H9 (cell line): Measurements from ENCODE around the gene CES2. TPM values are rescaled to one million over a fixed set of nuclear protein-coding genes. Genes with fewer than 3 reads are reported as not detected.

Source experiments
- DNase-seq: peaks from one replicate; pipeline ENCODE4 v3.0.0-alpha.2; 2017
- H2AFZ ChIP-seq: one replicate; pipeline ENCODE4 v1.6.1; 2013; ENCODE audit warnings: mild to moderate bottlenecking, low read length, control low read depth, moderate library complexity
- H2AK5ac ChIP-seq: 2 replicates; pipeline ENCODE4 v1.6.1; 2013; ENCODE audit warnings: low read length, control low read depth, mixed read lengths; ENCODE audit not compliant: insufficient read length
- H2BK120ac ChIP-seq: one replicate; pipeline ENCODE4 v1.6.1; 2013; ENCODE audit warnings: low read depth, mild to moderate bottlenecking, low read length, control low read depth, inconsistent platforms; ENCODE audit not compliant: poor library complexity, severe bottlenecking
- H2BK12ac ChIP-seq: 2 replicates; pipeline ENCODE4 v1.6.1; 2013; ENCODE audit warnings: low read length, control low read depth, mixed read lengths, low read depth; ENCODE audit not compliant: insufficient read length
- H2BK15ac ChIP-seq: 2 replicates; pipeline ENCODE4 v1.6.1; 2013; ENCODE audit warnings: low read depth, low read length, control low read depth
- H2BK20ac ChIP-seq: one replicate; pipeline ENCODE4 v1.6.1; 2013; ENCODE audit warnings: low read depth, mild to moderate bottlenecking, low read length, control low read depth, inconsistent platforms; ENCODE audit not compliant: poor library complexity, severe bottlenecking
- H2BK5ac ChIP-seq: 2 replicates; pipeline ENCODE4 v1.6.1; 2013; ENCODE audit warnings: low read length, control low read depth, mixed read lengths; ENCODE audit not compliant: insufficient read length
- H3K14ac ChIP-seq: 2 replicates; pipeline ENCODE4 v1.6.1; 2013; ENCODE audit warnings: low read length, control low read depth; ENCODE audit not compliant: insufficient read depth
- H3K18ac ChIP-seq: 2 replicates; pipeline ENCODE4 v1.6.1; 2013; ENCODE audit warnings: low read depth, mild to moderate bottlenecking, mixed read lengths, low read length, control low read depth; ENCODE audit not compliant: insufficient read length
- H3K23ac ChIP-seq: 2 replicates; pipeline ENCODE4 v1.6.1; 2013; ENCODE audit warnings: low read length, control low read depth, mixed read lengths, low read depth; ENCODE audit not compliant: insufficient read length
- H3K23me2 ChIP-seq: 2 replicates; pipeline ENCODE4 v1.6.1; 2013; ENCODE audit warnings: low read depth, mild to moderate bottlenecking, mixed read lengths, low read length, control low read depth; ENCODE audit not compliant: insufficient read length, poor library complexity, severe bottlenecking
- H3K27ac ChIP-seq: 2 replicates; pipeline ENCODE4 v1.5.1; 2013; ENCODE audit warnings: low read length, control low read depth, mixed read lengths, low read depth; ENCODE audit not compliant: insufficient read length
- H3K27me3 ChIP-seq: 2 replicates; pipeline ENCODE4 v1.6.1; 2013; ENCODE audit warnings: low read length, control low read depth, inconsistent platforms; ENCODE audit not compliant: insufficient read depth
- H3K4ac ChIP-seq: 2 replicates; pipeline ENCODE4 v1.6.1; 2013; ENCODE audit warnings: low read depth, mild to moderate bottlenecking, control low read depth, inconsistent platforms, low read length, moderate library complexity
- H3K4me1 ChIP-seq: 2 replicates; pipeline ENCODE4 v1.6.1; 2013; ENCODE audit warnings: low read length, control low read depth, inconsistent platforms; ENCODE audit not compliant: insufficient read depth
- H3K4me2 ChIP-seq: 2 replicates; pipeline ENCODE4 v1.6.1; 2013; ENCODE audit warnings: low read length, control low read depth, mixed read lengths; ENCODE audit not compliant: insufficient read length, insufficient read depth
- H3K56ac ChIP-seq: 2 replicates; pipeline ENCODE4 v1.6.1; 2013; ENCODE audit warnings: low read depth, mild to moderate bottlenecking, mixed read lengths, low read length, control low read depth; ENCODE audit not compliant: insufficient read length
- H3K79me1 ChIP-seq: 2 replicates; pipeline ENCODE4 v1.6.1; 2013; ENCODE audit warnings: low read depth, mild to moderate bottlenecking, moderate library complexity, low read length, control low read depth, inconsistent platforms; ENCODE audit not compliant: insufficient read depth, poor library complexity, severe bottlenecking
- H3K79me2 ChIP-seq: 2 replicates; pipeline ENCODE4 v1.6.1; 2013; ENCODE audit warnings: low read length, control low read depth, inconsistent platforms; ENCODE audit not compliant: insufficient read depth
- H3K9ac ChIP-seq: 2 replicates; pipeline ENCODE4 v1.6.1; 2013; ENCODE audit warnings: low read length, control low read depth, mixed read lengths; ENCODE audit not compliant: insufficient read length; ENCODE audit errors: extremely low read depth
- H3K9me3 ChIP-seq: one replicate; pipeline ENCODE4 v1.6.1; 2013; ENCODE audit warnings: low read depth, low read length, inconsistent platforms; ENCODE audit not compliant: control insufficient read depth
- H3T11ph ChIP-seq: one replicate; pipeline ENCODE4 v1.6.1; 2013; ENCODE audit warnings: mild to moderate bottlenecking, low read length, control low read depth, inconsistent platforms
- H4K20me1 ChIP-seq: one replicate; pipeline ENCODE4 v1.6.1; 2013; ENCODE audit not compliant: control insufficient read depth, insufficient read length, insufficient read depth
- H4K5ac ChIP-seq: 2 replicates; pipeline ENCODE4 v1.6.1; 2013; ENCODE audit warnings: low read depth, mild to moderate bottlenecking, mixed read lengths, low read length, control low read depth; ENCODE audit not compliant: insufficient read length
- H4K8ac ChIP-seq: replicated peaks from 2 replicates; pipeline ENCODE4 v1.6.1; 2013; ENCODE audit warnings: low read length, control low read depth, mixed read lengths, low read depth; ENCODE audit not compliant: insufficient read length
- H4K91ac ChIP-seq: 2 replicates; pipeline ENCODE4 v1.6.1; 2013; ENCODE audit warnings: low read depth, mild to moderate bottlenecking, moderate library complexity, mixed read lengths, low read length, control low read depth; ENCODE audit not compliant: insufficient read length
- H3K27ac Mint-ChIP-seq, 3 experiments: 2 replicates in 2 of 3; 3 replicates in 1 of 3; pipeline ENCODE4 v1.8.0; 2020 to 2021; ENCODE audit warnings: mixed read lengths in 3 of 3, mild to moderate bottlenecking in 1 of 3, moderate library complexity in 1 of 3
- H3K27me3 Mint-ChIP-seq: 2 replicates; pipeline ENCODE4 v1.8.0; 2021; ENCODE audit warnings: low read depth, mild to moderate bottlenecking, moderate library complexity, mixed read lengths
- H3K36me3 Mint-ChIP-seq, 3 experiments: 2 replicates in 2 of 3; 3 replicates in 1 of 3; pipeline ENCODE4 v1.8.0; 2020 to 2021; ENCODE audit warnings: low read depth in 3 of 3, mixed read lengths in 3 of 3; ENCODE audit not compliant: insufficient read depth in 1 of 3
- H3K4me1 Mint-ChIP-seq, 2 experiments: 2 replicates each; pipeline ENCODE4 v1.8.0; 2020; ENCODE audit warnings: mixed read lengths in 2 of 2
- H3K4me3 Mint-ChIP-seq, 2 experiments: 2 replicates in 1 of 2; 3 replicates in 1 of 2; pipeline ENCODE4 v1.8.0; 2020 to 2021; ENCODE audit warnings: mild to moderate bottlenecking in 2 of 2, mixed read lengths in 2 of 2, moderate library complexity in 1 of 2
- H3K9me3 Mint-ChIP-seq, 2 experiments: 2 replicates in 1 of 2; 3 replicates in 1 of 2; pipeline ENCODE4 v1.8.0; 2020; ENCODE audit warnings: mild to moderate bottlenecking in 2 of 2, mixed read lengths in 2 of 2, moderate library complexity in 1 of 2
- CTCF ChIP-seq: fragments of 200-600 bp; sonication (generic); conservative IDR thresholded peaks from 3 replicates; pipeline ENCODE4 v1.8.0; 2021; ENCODE audit warnings: antibody characterized with exemption, mild to moderate bottlenecking
- whole genome bisulfite sequencing: extraction: QIAGEN DNeasy Blood & Tissue Kit; methylation state at CpG from one replicate; pipeline ENCODE4 v1.1.7; 2013; ENCODE audit warnings: missing lambda C conversion rate, low lambda C conversion rate, mixed read lengths; ENCODE audit not compliant: insufficient read length; ENCODE audit errors: extremely low coverage; 5-methylcytosine and 5-hydroxymethylcytosine counted together
- total RNA-seq: library from RNA; stranded (reverse); gene quantifications from 2 replicates; pipeline ENCODE4 v1.2.1, GENCODE V29; 2021

Gene CES2
- total RNA-seq, 1 experiment from 2014 or later = 28.2 TPM

GRCh38 chr16:66988197-66988788 lies 53.0 kb downstream of the CES2 start, which contains the start of gene CES4A:
CES4A (plus strand) TSS chr16:66988589; CDS start chr16:66988773, 184 bp downstream.
- no peak within 1 kb of the TSS for H3K27ac ChIP-seq
- peak within 1 kb of the TSS in 1 of 3 experiments; percentile 13; a peak in 1 of 7 replicates for H3K27ac Mint-ChIP-seq
- H3K23ac ChIP-seq = no peak within 1 kb of the TSS
- H2BK20ac ChIP-seq = no peak within 1 kb of the TSS
- no peaks in the 10 kb centered on the region for H4K20me1 ChIP-seq
- H2BK12ac ChIP-seq = no peak within 1 kb of the TSS
- no peak within 1 kb of the TSS for H4K5ac ChIP-seq
- no peaks in the 10 kb centered on the region for H3K4me1 ChIP-seq
- H3K4me1 Mint-ChIP-seq = no peaks in the 10 kb centered on the region
- no peaks in the 10 kb centered on the region for H3K79me1 ChIP-seq
- no peaks in the 10 kb centered on the region for H3K23me2 ChIP-seq
- H3K27me3 Mint-ChIP-seq = peaks cover 11% of the 10 kb centered on the region
- no peak within 1 kb of the TSS for H2BK5ac ChIP-seq
- no peak within 1 kb of the TSS for H3K4me3 Mint-ChIP-seq
- H2AK5ac ChIP-seq = no peak within 1 kb of the TSS
- H4K91ac ChIP-seq = no peak within 1 kb of the TSS
- H3K9me3 Mint-ChIP-seq = no peaks in the 10 kb centered on the region
- no CpG with 5 or more reads among the region's 11 CpGs for WGBS
- H3K18ac ChIP-seq = no peak within 1 kb of the TSS
- H2BK120ac ChIP-seq = no peak within 1 kb of the TSS
- H3K56ac ChIP-seq = no peak within 1 kb of the TSS
- no peaks in the 10 kb centered on the region for H3K36me3 Mint-ChIP-seq
- no peaks in the 10 kb centered on the region for H3K79me2 ChIP-seq
- no peak within 1 kb of the TSS for H3K14ac ChIP-seq
- no peaks in the 10 kb centered on the region for H3K27me3 ChIP-seq
- no peak within 1 kb of the TSS for H3K9ac ChIP-seq
- H2AFZ ChIP-seq = no peak within 1 kb of the TSS
- H3K4ac ChIP-seq = no peak within 1 kb of the TSS
- no peak for TF ChIP-seq CTCF
- DNase-seq = no peak
- H3K9me3 ChIP-seq = no peaks in the 10 kb centered on the region
- H3K4me2 ChIP-seq = no peak within 1 kb of the TSS
- H3T11ph ChIP-seq = no peak within 1 kb of the TSS
- no peak within 1 kb of the TSS for H2BK15ac ChIP-seq
- no peak within 1 kb of the TSS for H4K8ac ChIP-seq
